AG04450 (cell line): ENCODE measurements around the gene HIRIP3. TPM values are rescaled to one million over a fixed set of nuclear protein-coding genes. Genes with fewer than 3 reads are reported as not detected.

Experiments
- CTCF ChIA-PET: fragments of 300-600, 350-600 bp; formaldehyde crosslinking; extraction: SDS; loops from one replicate; lab custom pipeline; 2022; ENCODE audit warnings: antibody characterized with exemption, inconsistent platforms; lab: Charles Lee
- POLR2A ChIA-PET: fragments of 350-600 bp; formaldehyde crosslinking; extraction: SDS; loops from one replicate; lab custom pipeline; 2021; ENCODE audit warnings: antibody characterized with exemption, inconsistent platforms; lab: Yijun Ruan, JAX
- DNase-seq: peaks from one replicate; pipeline ENCODE4 v3.0.0-alpha.2; 2011; ENCODE audit warnings: low read depth, low spot score
- H3K27ac ChIP-seq: one replicate; pipeline ENCODE4 v1.5.1; 2012; ENCODE audit warnings: low read depth, low read length, control low read depth
- H3K27me3 ChIP-seq: one replicate; pipeline ENCODE4 v1.6.0; 2012; ENCODE audit warnings: low read length; ENCODE audit not compliant: control insufficient read depth, insufficient read depth
- H3K4me3 ChIP-seq: 2 replicates; pipeline ENCODE4 v1.5.1; 2011; ENCODE audit warnings: mild to moderate bottlenecking, low read depth, low read length, control low read depth
- H3K9me3 ChIP-seq: 2 replicates; pipeline ENCODE4 v1.5.1; 2012; ENCODE audit warnings: low read length; ENCODE audit not compliant: control insufficient read depth, insufficient read depth
- CTCF ChIP-seq: IDR thresholded peaks from 2 replicates; pipeline ENCODE4 v1.5.1; 2011; ENCODE audit warnings: low read depth, low read length, control low read depth, inconsistent platforms
- polyA plus RNA-seq: library from polyadenylated mRNA; depleted of rRNA; stranded (reverse); fragments of >200 nt; gene quantifications from 2 replicates; pipeline ENCODE4 v1.2.3, GENCODE V29; 2011

The HIRIP3 gene
- polyA plus RNA-seq, 1 experiment, result 2.5 TPM

- no peak for DNase-seq
- Histone ChIP-seq H3K9me3 (no peaks in the 10 kb centered on the region; the same call in 1 of the 2 replicates), H3K4me3 (no peak overlapping the region), H3K27me3 (no peaks in the 10 kb centered on the region), H3K27ac (no peak overlapping the region)
- no peak for TF ChIP-seq CTCF
- CTCF ChIA-PET, result no interaction called here
- POLR2A ChIA-PET, result no interaction called here
Measured at GRCh38 chr16:29984137-29984763, 11.2 kb downstream of the HIRIP3 start.

GRCh38 chr16:29983420-29984136, 11.8 kb downstream of the HIRIP3 start:
- Histone ChIP-seq H3K4me3 (no peak overlapping the region), H3K9me3 (no peaks in the 10 kb centered on the region; the same call in 1 of the 2 replicates), H3K27ac (no peak overlapping the region), H3K27me3 (no peaks in the 10 kb centered on the region)
- POLR2A ChIA-PET, result no interaction called here
- CTCF ChIA-PET, result no interaction called here
- TF ChIP-seq CTCF, result no peak
- DNase-seq, result no peak

- POLR2A ChIA-PET, result no interaction called here
- CTCF ChIA-PET, result no interaction called here
- no peak for TF ChIP-seq CTCF
- Histone ChIP-seq H3K9me3 (no peaks in the 10 kb centered on the region; the same call in 1 of the 2 replicates), H3K27me3 (no peaks in the 10 kb centered on the region), H3K4me3 (no peak overlapping the region), H3K27ac (no peak overlapping the region)
- no peak for DNase-seq
Measured at GRCh38 chr16:29982560-29983419, 12.6 kb downstream of the HIRIP3 start.

GRCh38 chr16:29978564-29979270, 16.7 kb downstream of the HIRIP3 start:
- DNase-seq, result no peak
- Histone ChIP-seq H3K9me3 (no peaks in the 10 kb centered on the region; the same call in 1 of the 2 replicates), H3K27me3 (no peaks in the 10 kb centered on the region), H3K27ac (no peak overlapping the region), H3K4me3 (no peak overlapping the region)
- ChIA-PET POLR2A (no interaction called here), CTCF (interaction anchor here (0.6 to 1.8 kb wide), 2 partner anchors 78 to 114 kb away, joined by 4 read pairs; no protein-coding TSS in a partner anchor)
- TF ChIP-seq CTCF, result no peak
